ENCODE measurements around the gene CUL9.

DNA sequence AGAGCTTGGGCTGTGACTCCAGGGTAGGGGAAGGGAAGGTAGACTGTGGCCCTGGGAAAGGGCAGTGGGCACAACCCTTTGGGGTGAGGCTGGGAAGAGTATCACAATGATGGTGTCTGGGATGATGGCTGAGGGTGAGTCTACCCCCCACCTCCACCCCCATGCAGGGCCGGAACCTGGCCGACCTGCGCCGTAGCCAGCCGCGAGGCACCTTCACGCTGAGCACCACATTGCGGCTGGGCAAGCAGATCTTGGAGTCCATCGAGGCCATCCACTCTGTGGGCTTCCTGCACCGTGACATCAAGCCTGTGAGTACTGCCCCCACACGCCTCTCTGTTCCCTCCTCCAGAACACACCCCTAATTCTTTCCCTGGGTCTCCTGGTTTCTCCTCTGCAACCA, 71.4 kb downstream of the CUL9 start:
- TF ChIP-seq GATA2 (IDR thresholded peaks at IDR 0.05; ENCODE audit: low read depth, low read length) (no peak), GATA3 (IDR thresholded peaks at IDR 0.05; ENCODE audit: low read depth, low read length) (no peak)
